ENCODE data around the gene ZNF469.

ZNF469 gene

DNA sequence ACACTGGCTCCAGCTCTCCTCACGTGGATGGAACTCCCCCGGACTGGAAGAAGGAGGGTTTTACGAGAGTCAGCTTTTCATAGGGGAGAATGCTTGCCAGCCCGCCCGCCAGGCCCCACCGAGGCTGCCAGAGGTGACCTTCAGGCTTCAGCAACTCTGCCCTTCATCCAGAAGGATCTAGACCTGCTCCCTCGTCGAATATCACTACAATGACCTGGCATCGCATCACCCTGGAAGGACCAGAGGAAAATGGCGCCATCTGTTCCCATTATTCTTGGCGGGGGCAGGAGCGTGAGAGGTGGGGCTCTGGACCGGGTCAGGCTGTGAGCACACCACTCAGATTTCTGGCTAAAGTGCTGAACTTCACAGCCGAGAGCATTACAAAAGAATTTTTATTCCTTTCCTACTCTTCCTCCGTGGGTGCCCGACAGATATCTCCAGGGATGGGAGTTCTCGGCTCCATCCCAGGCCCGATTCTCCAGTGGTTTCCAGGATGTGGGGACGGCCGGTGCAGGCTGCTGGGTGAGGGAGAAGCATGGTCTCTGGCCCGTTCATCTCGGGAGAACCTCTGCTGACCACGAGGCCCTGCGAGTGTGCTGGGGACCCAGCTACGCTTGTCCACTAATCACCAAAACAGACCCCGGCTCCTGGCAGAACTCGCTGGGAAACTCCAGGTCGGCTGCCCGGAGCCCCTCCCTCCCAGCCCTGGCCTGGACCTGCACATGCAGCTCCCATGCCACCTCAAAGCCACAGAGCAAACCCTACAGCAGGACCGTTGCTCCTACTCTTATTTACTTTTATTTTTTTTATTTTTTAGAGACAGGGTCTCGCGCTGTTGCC, 36.8 kb upstream of the ZNF469 start:
- DNase-seq (ENCODE audit: extremely low read depth in 1 of 2, low read depth in 1 of 2): no peak

DNA sequence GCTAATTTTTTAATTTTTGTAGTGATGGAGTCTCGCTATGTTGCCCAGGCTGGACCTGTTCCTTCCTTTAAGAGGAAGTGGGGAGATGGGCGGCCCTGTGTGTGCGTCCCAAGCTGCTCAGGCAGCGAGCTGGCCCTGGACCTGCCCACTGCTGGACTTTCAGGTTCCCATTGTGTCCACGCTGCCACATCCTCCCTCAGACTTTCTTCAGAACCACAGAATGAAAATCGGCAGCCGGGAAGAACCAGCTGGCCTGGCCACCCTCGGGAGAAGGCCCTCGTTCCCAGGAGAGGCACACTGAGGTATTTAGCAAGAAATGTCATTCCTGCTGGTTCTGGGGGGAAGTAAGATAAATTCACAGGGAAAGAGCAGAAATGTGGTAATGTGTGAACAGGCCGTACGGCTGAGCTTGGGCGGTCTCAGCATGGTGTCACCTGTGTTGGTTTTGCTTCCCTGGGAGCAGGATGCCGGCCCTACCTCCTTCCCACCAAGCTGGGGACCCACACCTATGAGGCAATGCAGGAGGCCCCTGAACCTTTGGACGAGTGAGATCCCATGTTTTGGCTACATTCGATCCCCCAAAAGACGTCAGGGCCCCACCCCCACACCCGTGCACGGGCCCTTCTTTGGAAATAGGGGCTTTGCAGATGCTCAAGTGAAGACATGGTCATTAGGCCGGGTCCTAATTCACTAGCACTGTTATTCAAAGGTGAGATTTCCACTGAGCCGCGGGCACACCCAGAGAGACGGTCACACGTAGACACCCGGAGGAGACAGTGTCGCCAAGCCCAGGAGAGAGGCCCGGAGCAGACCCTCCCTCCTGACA, 35.9 kb upstream of the ZNF469 start:
- no peak for DNase-seq (ENCODE audit: extremely low read depth in 1 of 2, low read depth in 1 of 2)

DNA sequence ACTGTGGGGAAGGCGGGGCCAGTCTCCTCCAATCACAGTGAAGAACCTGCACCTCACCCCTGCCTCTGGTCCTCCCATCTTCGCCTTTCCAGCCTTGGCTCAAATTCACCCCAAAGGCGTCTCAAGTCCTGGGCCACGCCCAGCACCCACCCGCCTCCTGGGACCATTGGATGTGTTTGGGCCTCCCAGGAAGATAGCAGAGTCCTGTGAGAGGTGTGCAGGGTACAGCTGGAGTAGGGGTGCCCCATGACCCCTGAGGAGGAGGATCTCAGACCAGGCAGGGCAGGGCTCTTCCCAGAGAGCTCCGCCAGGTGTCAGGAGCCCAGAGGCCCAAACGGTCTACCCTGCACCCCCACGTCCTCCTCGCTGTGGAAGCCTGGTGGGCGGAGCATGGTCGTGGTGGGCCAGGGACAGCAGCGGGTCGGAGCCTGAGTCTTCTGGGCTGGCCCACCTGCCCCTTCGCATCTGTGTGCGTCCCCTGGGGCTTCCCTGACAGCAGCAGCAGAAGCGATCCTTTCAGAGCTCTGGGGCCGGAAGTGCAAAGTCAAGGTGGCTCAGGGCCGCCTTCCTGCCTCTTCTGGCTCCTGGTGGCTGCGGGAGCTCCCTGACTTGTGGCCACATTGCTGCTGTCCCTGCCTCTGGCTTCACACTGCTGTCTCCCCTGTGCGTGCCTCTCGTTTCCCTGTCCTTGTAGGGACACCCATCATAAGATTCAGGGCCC, 34.9 kb upstream of the ZNF469 start:
- DNase-seq (ENCODE audit: extremely low read depth in 1 of 2, low read depth in 1 of 2): no peak

DNA sequence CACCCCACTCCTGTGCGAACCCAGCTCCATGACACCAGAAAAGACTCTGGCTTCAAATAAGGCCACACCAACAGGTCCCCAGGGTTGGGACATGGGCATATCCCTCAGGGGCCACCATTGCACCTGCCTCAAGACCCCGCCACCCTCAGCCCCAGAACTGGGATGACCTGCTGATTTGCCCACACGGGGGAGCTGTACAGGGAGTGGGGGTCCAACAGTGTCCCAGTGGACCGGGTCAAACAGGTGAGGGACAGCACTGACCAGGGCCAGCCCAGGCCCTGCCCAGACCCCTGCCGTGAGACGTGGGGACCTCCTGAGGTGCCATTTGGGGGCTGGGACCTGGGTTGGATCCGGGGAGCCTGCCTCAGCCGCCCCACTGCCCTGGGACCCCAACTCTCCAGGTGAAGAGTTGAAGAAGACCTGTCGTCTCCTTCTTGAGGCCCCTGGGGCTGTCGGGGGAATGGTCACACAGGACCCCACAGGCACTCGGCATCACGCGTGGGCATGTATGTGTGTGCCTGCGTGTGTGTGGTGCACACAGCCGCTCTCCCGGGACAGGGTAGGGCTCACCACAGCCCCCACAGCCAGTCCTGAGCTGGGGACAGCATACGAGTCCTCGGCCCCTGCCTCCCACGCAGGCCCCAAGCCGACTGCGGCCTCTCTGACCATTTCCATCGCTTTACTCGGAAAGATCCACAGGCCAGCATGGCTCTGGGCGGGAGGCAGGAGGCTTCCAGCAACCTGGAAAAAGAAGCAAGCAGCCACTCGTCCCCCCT, 34.2 kb upstream of the ZNF469 start:
- no peak for DNase-seq (ENCODE audit: extremely low read depth in 1 of 2, low read depth in 1 of 2)

DNA sequence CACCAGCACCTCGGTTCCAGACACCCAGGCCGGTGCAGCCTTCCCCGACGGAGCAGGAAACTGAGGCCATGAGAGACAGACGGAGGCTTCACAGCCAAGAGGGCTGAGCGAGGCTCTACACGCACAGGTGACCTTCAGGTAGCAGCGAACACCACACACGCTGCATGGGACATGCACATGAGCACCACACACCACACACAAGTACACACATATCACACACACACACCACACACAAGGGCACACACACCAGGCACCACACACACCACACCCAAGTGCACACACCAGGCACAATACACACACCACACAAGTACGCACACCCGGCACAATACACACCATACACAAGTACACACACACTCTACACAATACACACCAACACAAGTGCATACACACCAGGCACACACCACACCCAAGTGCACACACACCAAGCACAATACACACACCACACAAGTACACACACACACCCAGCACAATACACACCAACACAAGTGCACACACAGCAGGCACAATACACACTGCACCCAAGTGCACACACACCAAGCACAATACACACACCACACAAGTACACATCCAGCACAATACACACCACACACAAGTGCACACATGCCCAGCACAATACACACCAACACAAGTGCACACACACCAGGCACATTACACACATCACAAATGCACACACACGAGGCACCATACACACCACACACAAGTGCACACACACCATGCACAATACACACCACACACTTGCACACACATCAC, 33.4 kb upstream of the ZNF469 start:
- no peak for DNase-seq (ENCODE audit: extremely low read depth in 1 of 2, low read depth in 1 of 2)

DNA sequence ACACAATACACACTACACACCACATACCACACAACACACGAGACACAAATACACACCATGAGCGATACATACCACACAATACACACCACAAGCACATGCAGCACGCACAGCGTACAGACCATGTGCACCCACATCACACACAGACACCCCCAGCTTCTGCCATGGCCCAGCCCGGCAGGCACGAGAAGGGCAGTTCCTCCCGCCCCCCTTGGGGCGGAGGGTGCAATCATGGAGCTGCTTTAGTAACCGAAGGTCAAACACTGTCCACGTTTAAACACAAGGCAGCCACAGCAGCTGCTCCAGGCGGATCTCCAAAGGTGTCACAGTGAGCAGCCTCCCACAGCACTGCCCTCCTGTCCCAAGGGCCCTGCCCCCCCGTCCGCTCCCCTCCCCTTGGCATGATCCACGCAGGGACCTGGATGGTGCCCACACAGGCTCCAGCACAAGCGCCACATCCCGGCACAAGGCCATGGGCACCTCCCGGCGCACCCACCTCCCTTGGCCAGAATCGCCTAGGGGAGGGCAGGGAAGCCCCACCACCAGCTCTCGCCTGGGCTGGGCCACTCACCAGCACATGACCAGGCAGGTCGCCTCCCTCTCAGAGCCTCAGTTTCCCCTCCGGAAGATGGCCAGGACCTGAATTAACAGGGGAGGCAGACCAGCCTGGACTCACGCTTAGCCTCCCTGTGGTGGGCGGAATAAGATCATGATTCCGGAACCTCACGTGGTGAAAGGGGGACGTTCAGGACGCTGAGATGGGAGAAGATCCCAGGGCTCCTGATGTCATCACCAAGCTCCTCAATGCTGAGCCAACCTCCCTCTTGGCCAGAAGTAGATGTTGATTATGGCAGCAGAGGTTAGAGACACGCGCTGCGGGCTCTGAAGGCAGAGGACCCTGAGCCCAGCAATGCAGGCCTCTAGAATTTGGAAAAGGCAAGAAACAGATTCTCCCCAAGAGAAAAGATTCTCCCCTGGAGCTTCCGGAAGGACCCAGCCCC, 32.6 kb upstream of the ZNF469 start:
- DNase-seq (ENCODE audit: extremely low read depth in 1 of 2, low read depth in 1 of 2): no peak

DNA sequence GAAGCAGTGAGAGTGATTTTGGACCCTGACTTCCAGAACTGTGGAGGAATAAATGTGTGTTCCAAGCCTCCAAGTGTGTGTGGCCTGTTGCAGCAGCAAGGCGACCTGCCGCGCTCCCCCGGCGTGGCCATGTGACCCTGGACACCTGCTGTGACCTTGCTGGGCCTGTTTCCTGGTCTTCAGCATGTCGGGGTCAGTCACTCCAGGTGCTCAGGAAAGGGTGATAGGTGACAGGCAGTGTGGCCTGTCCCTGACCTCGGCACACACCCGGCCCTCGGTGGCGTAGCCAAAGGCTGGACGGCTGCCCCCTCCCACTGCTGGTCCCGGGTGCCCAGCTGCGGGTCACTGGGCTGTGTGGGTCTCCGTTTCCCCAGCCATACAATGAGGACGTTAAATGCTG, 31.8 kb upstream of the ZNF469 start:
- no peak for DNase-seq (ENCODE audit: extremely low read depth in 1 of 2, low read depth in 1 of 2)

DNA sequence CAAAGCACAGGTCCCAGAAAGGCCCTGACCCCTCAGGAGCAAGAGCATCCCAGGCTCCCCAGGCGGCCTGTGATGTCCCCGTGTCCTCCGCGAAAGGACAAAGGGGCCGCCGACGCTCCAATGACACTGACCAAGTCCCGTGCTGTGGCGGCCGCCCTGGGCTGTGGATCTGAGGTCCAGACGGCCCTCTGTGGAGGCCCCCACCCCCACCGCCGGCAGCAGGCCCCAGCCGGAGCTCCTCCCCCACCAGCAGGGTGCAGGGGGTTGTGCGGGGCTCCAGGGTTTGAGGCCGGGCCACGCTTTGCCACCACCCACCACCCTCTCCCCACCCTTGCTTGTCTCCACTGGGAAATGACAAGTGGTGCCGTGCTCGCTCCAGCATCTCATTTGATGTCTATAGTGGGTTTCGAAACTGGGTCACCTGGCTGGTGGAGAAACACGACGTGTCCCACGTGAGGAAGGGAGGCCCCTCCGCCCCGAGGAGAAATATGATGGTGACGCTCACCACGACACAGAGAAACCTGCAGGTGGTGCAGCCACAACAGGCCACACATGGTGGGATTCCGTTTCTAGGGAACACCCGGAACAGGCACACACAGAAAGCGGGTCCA, 31.2 kb upstream of the ZNF469 start:
- DNase-seq (ENCODE audit: extremely low read depth in 1 of 2, low read depth in 1 of 2): no peak

DNA sequence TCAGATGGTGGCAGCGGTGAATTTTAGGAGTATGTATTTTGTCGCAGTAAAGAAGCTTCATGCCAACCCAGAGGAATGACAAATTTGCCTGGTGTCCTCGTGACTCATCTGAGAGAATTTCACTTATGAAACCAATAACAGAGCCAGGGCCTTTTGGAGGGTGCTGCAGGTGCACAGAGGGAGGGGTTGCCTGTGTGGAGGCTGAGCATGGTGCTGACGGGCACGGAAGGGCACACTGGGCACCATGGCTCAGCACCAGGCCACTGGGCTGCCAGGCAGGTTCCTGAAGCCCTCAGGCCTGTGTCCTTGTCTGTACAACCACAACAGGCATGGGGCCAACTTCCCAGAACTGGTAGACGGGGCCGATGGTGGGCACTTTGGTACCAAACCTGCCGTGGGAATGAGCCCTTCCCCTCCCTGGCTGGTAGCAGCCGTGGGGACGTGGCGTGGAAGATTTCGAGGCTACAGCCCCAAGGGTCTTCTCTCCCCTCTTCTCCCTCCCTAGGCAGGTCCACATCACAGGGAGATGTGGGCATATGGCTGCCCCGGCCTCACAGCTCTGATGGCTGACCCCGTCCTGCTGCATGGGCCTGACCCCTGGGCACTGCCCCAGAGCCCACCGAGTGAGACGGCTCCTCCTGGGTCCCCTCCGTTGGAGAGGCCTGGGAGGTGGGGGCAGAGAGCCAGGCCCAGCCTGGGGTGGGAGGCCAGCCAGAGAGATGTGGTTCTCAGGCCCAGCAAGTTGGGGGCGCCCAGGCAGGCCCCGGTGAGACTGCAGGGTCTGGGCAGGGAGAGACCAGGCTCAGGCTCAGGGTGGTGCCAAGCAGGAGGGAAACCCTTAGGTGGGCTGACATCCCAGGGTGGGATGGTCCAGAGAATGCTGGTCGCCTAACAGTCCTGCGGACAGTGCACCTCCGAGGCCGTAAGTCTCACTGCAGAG, 30.2 kb upstream of the ZNF469 start:
- no peak for DNase-seq (ENCODE audit: extremely low read depth in 1 of 2, low read depth in 1 of 2)

DNA sequence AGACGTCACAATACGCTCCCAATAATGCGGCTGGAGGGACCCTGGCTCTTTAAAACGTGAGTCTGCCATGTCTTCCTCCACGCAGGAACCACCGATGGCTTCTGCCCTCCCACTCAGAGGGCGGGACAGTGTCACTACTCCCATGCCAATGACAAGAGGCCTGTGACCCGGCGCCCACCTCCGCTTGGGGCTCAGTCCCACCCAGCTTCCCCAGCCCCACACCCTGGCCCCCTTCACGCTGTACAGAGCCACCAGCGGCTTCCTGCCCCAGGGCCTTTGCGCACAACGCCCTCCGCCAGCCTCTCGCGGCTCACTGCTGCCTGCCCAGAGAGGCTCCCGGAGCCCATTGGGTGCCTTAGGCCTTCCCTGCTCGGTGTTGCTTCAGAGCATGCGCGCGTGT, 29.5 kb upstream of the ZNF469 start:
- no peak for DNase-seq (ENCODE audit: extremely low read depth in 1 of 2, low read depth in 1 of 2)

DNA sequence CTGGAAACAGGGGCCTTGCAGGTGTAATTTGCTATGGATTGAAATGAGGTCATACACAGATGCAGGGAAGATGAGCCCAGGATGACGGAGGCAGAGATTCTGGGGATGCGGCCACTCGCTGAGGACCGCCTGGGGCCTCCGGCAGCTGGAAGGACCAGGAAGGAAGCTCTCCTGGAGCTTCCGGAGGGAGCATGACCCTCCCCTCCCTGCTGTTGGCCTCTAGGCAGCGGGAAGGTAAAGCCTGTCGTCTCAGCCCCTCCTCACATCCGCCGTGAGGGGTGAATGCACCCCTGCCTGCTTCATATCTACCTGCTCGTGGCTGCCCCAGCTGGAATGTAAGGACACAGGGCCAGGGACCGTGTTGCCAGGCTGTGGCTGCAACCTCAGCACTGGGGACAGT, 29.1 kb upstream of the ZNF469 start:
- no peak for DNase-seq (ENCODE audit: extremely low read depth in 1 of 2, low read depth in 1 of 2)

DNA sequence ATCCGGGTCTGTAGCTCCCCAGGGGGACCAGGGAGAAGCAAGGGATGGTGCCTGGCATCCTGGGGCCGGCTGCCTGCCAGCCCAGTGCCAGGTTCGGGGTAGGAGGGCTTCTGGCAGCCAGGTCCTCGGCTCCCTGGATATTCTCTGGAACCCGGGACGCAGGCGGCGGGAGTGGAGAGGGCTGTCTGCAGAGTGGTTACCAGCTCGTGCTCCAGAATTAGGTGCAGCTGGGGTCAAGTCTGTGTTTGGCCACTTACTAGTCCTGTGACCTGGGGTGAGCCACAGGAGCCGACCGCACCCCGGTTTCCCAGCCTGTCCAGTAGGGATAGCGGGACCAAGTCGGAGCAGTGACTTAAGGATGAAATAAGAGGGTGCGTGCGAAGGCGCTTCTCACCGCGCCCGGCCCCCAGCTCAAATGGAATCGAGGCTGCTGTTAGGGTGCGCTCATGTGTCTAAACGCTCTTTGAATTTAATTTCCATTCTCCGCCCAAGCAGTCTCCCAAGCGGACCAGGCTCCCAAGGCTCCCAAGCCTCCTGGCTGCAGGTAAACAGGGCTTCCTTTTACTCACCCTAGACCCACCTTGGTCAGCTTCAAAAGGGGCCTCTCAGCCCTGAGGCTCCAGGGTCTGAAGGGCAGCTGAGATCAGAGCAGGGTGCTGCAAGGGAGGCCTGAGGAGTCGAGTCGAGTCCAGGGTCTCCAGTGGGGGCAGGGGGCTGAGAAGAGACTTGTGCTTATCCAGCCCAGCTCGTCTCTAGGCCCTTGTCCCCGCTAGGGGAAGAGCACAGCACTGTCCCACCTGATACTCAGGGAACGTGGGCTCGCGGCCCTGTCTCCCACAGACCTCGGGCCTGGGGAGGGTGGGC, 28.3 kb upstream of the ZNF469 start:
- DNase-seq (ENCODE audit: extremely low read depth in 1 of 2, low read depth in 1 of 2): no peak

DNA sequence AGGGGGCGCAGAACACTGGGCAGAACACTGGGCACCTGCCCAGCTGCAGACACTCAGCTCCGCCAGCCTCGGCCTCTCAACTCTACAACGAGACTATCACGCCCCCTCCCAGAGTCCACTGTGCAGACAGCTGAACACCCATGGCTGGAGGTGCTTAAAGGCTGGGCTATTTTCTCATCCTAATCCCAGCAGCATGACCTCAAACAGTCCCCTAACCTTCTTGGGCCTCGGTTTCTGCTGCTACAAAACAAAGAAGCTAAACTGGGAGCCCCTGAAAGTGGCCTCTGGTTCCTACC, 27.7 kb upstream of the ZNF469 start:
- DNase-seq (ENCODE audit: extremely low read depth in 1 of 2, low read depth in 1 of 2): no peak

DNA sequence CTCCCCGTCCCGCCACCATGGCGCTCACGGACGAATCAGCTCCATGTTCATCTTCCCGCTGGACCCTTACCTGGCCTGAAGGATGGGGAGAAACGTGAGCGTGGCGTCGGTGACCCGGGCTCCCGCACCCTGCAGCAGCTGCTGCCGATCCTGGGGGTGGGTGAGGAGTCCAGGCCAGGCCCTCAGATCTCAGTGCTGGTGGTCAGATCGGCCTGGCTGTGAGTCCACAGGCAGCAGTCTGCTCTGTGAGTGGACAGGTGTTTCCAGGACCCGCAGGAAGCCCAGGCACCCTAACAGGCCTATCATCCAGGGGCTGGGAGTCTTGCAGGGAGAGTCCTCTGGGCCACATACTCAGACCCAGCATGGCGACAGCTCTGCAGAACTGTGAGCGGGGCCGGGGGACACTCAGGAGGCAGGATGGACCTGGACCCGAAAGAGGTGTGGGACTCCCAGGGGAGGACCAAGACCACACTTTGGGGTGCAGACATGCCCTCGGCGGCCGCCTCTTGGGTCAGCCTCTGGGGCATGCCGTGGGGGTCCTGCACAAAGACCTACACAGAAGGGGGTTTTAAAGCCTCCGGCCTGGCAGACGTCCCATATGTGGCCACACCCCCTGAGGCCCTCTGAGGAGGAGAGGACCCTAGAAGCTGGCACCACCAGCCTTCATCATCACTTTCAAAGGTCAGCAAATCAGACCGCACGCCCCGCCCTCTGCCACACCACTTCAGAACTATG, 27.2 kb upstream of the ZNF469 start:
- DNase-seq (ENCODE audit: extremely low read depth in 1 of 2, low read depth in 1 of 2): no peak

DNA sequence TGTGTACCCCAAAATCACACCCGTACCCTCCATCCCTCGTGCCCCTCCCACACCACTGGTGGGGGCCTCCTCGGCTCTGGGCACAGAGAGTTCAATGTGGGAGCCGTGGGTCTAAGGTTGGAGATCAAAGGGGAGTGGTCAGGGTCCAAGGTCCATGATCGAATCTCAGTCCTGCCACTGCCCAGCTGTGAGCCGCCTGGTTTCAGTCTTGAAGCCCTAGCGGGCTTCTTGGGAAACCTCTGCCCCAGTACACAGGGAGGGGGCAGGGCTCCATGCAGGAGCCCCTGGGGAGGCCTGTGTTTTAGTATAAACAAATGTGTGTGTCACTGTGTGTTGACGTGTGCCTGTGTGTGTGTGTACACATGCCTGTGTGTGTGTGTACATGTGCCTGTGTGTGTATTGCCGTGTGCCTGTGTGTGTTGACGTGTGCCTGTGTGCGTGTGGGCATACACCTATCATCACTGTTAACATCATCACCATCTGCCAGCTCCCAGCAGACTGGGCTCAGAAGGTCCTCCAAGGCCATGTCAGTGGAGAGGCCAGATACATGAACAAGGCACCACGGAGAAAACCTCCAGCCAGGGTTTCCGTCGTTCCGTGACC, 26.5 kb upstream of the ZNF469 start:
- no peak for DNase-seq (ENCODE audit: extremely low read depth in 1 of 2, low read depth in 1 of 2)
